Tibial nerve (tissue), 4 donors: Measurements from ENCODE around the gene PPP1R15B. TPM values are rescaled to one million over a fixed set of nuclear protein-coding genes. Genes with fewer than 3 reads are reported as not detected.

ENCODE experiments used
- DNase-seq, 2 donors: peaks; one replicate each; pipeline ENCODE4 v3.0.0-alpha.2; 2019; ENCODE audit warnings: low spot score in 2 of 2
- H3K27ac ChIP-seq, 4 donors: fragments of 200-600 bp; sonication (generic) in 3 of 4; one replicate each; pipeline ENCODE4 v1.5.1; 2017 to 2019; ENCODE audit warnings: mild to moderate bottlenecking in 1 of 4
- H3K27me3 ChIP-seq, 2 donors: fragments of 200-600 bp; sonication (generic) in 1 of 2; one replicate each; pipeline versions ENCODE4 v1.5.1 to v1.6.0; 2017 to 2019
- H3K36me3 ChIP-seq, 3 donors: fragments of 200-600 bp; sonication (generic); one replicate each; pipeline ENCODE4 v1.5.1; 2018 to 2019
- H3K4me1 ChIP-seq, 4 donors: fragments of 200-600 bp; sonication (generic) in 3 of 4; one replicate each; pipeline ENCODE4 v1.5.1; 2017 to 2019
- H3K4me3 ChIP-seq, 4 donors: fragments of 200-600 bp; sonication (generic) in 3 of 4; one replicate each; pipeline ENCODE4 v1.5.1; 2017 to 2019; ENCODE audit warnings: mild to moderate bottlenecking in 1 of 4, moderate library complexity in 1 of 4
- H3K9me3 ChIP-seq, 4 donors: fragments of 200-600 bp; sonication (generic) in 3 of 4; one replicate each; pipeline ENCODE4 v1.5.1; 2017 to 2019
- EP300 ChIP-seq, 2 donors: sonication (generic); formaldehyde crosslinking; IDR thresholded peaks; one replicate each; pipeline ENCODE4 v1.6.1; 2017; ENCODE audit warnings: antibody characterized with exemption in 2 of 2, mild to moderate bottlenecking in 1 of 2
- POLR2A ChIP-seq, 2 donors: fragments of 450-650 bp; IDR thresholded peaks; one replicate each; pipeline ENCODE4 v1.6.1; 2017; ENCODE audit warnings: antibody characterized with exemption in 2 of 2, mild to moderate bottlenecking in 2 of 2, moderate library complexity in 2 of 2
- WGBS, 2 donors: methylation state at CpG; one replicate each; pipeline ENCODE4 v1.1.5; 2018; 5-methylcytosine and 5-hydroxymethylcytosine counted together
- total RNA-seq, 4 donors: library from RNA; depleted of rRNA; stranded (reverse); fragments of >200 nt; gene quantifications; one replicate each; pipeline ENCODE4 v1.1.0, GENCODE V29; 2016
- TF ChIP-seq, protein P1 (sequence below), 5 experiments: fragments of 200-600 bp in 3 of 5; fragments of 450-650 bp in 2 of 5; sonication (generic) in 3 of 5; IDR thresholded peaks; one replicate each; pipeline ENCODE4 v1.5.1; 2016 to 2019; ENCODE audit warnings: antibody characterized with exemption in 5 of 5, mild to moderate bottlenecking in 3 of 5, moderate library complexity in 2 of 5

Gene PPP1R15B
- total RNA-seq, 4 donors from 2014 or later, result 42.9 to 59.9 (median 49.2) TPM

DNA sequence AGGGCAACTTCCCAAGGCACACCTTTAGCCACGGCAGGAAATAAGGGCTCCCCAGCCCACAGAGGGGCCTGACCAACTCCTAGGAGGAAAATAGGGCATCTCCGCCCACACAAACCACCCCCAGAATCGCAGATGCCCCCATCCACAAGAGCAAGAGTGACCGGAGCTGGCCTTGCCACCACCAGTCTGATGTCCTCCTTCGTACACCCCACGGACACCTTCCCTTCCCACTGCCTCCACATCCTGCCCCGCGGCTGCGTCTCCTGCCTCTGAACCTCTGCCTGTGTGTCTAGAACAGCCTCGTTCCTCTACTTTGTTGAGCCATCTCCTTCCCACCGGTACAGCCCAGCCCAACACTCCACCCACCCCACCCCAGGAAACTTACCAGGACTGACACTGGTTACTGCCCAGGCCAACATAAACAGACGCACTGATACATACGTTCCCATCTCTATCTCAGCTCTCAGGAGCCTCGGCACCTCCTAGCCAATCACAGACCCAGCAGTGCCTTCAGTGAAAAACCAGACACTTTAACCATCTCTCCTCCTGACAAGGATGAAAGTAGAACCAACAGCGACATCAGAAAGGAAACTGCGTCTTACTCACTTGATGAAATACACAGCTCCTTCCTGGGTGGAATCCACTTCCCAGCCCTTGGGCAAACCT, 44.3 kb downstream of the PPP1R15B start:
- WGBS, 2 donors, result 61 to 74% methylated on average over 16 of the region's 16 CpGs
- H3K36me3 ChIP-seq, result no peaks in the 10 kb centered on the region

DNA sequence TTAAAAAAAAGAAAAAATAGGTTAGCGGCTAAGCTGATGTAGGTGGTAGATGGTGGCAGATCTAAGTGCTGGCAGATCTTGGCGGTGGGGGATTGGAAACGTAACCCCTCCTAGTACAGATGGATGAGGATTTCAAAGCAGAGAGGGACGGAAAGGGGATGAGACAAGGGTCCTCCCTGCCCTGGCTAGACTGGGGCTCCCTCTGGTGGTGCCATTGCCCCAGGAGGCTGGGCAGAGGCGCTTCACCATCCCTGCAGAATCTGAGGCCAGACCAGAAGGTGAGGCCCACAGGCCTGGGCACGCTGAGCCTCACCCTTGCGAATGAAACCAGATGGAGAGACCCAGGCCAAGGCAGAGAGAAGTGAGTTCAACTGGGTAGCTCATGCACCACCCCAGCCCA, 44.9 kb downstream of the PPP1R15B start:
- Histone ChIP-seq H3K27me3 (no peaks in the 10 kb centered on the region), H3K9me3 (no peaks in the 10 kb centered on the region), H3K36me3 (no peaks in the 10 kb centered on the region), H3K27ac (no peak overlapping the region), H3K4me3 (no peak overlapping the region), H3K4me1 (peaks cover 0 to 16% (median 5%) of the 10 kb centered on the region in 4 donors)
- TF ChIP-seq, protein P1, sequence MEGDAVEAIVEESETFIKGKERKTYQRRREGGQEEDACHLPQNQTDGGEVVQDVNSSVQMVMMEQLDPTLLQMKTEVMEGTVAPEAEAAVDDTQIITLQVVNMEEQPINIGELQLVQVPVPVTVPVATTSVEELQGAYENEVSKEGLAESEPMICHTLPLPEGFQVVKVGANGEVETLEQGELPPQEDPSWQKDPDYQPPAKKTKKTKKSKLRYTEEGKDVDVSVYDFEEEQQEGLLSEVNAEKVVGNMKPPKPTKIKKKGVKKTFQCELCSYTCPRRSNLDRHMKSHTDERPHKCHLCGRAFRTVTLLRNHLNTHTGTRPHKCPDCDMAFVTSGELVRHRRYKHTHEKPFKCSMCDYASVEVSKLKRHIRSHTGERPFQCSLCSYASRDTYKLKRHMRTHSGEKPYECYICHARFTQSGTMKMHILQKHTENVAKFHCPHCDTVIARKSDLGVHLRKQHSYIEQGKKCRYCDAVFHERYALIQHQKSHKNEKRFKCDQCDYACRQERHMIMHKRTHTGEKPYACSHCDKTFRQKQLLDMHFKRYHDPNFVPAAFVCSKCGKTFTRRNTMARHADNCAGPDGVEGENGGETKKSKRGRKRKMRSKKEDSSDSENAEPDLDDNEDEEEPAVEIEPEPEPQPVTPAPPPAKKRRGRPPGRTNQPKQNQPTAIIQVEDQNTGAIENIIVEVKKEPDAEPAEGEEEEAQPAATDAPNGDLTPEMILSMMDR (IDR thresholded peaks at IDR 0.05), result no peak
- TF ChIP-seq EP300 (IDR thresholded peaks at IDR 0.05) (no peak), POLR2A (IDR thresholded peaks at IDR 0.05) (no peak)
- 84 to 85% methylated on average over 6 to 7 of the region's 7 CpGs for WGBS, 2 donors
- DNase-seq, result no peak

More for the DNA sequence above, 44.3 kb downstream of the PPP1R15B start:
- no peaks in the 10 kb centered on the region for H3K9me3 ChIP-seq
- no peak for DNase-seq
- H3K27me3 ChIP-seq, result no peaks in the 10 kb centered on the region
- TF ChIP-seq EP300 (IDR thresholded peaks at IDR 0.05) (no peak), POLR2A (IDR thresholded peaks at IDR 0.05) (no peak)
- TF ChIP-seq, protein P1 (IDR thresholded peaks at IDR 0.05), result no peak
- H3K4me3 ChIP-seq, result no peak overlapping the region
- H3K4me1 ChIP-seq, result peaks cover 0 to 16% (median 5%) of the 10 kb centered on the region in 4 donors
- H3K27ac ChIP-seq, result no peak overlapping the region

DNA sequence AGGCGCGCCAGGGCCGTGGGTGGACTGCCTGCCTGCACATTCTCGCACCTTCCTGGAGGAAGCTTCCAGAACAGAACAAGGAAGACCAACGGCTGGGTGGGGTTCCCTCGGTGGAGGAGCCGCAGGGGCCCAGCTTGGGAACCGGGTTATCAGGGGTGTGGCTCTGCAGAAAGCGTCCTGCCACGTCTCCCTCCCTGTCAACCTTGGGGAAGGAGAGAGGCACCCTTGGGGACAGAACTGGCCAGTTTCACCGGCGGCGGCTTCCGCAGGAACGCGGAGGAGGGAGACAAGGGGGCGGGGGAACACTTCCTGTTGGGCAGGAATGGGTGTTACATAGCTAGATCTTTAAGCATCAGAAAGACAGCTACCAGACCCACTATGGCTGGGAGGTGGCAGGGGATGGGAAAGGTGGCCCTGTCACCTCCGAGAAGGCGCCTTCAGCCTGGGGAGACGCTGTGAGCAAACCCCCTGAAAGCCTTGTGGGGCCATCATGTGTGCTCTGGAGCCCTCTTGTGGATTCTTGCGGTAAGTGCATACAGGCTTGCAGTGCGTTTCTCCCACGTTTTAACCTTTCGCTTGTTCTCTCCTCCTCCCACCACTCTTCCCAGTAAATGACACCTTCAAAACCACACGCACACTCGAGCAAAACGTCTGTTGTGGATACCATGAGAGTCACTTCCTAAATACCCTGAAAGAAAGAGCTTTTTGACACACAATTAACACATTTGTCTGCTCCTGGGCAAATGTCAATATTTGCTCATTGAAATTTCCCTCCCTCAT, 48.1 kb downstream of the PPP1R15B start:
- peak overlapping the region; percentile 18 to 48 (median 40) for H3K4me3 ChIP-seq
- no peaks in the 10 kb centered on the region for H3K36me3 ChIP-seq
- peak overlapping the region in 2 of 4 donors; percentile 17 to 30 for H3K27ac ChIP-seq
- H3K27me3 ChIP-seq, result peaks cover 0 to 11% of the 10 kb centered on the region in 2 donors
- TF ChIP-seq POLR2A (IDR thresholded peaks at IDR 0.05) (no peak), EP300 (IDR thresholded peaks at IDR 0.05) (peak; percentile 17 to 33)
- TF ChIP-seq, protein P1 (IDR thresholded peaks at IDR 0.05), result peak; percentile 94 to 98 (median 96)
- WGBS, 2 donors, result 0% methylated on average over 26 to 27 of the region's 27 CpGs
- H3K9me3 ChIP-seq, result no peaks in the 10 kb centered on the region
- peak; percentile 37 to 75 for DNase-seq
- peaks cover 0 to 21% (median 9%) of the 10 kb centered on the region in 4 donors for H3K4me1 ChIP-seq

DNA sequence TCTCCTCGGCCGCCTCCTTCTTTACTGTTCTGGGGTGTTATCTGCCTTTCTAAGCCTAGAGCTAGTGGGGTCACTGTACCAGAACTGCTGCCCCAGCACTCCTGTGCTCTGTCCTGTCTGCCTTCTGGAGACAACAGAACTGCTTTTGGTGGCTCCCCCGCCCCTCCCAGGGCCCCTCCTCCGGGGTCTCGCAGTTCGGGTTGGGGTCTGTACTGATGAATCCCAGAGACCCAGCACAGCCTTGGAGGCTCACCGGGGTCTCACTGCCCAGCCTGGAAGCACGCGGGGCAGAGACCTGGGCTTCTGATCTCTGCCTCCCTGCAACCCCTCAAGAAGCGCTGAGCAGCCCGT, 48.7 kb downstream of the PPP1R15B start:
- no peak for DNase-seq
- H3K27me3 ChIP-seq, result peaks cover 0 to 16% of the 10 kb centered on the region in 2 donors
- H3K4me1 ChIP-seq, result peaks cover 0 to 21% (median 9%) of the 10 kb centered on the region in 4 donors
- WGBS, 2 donors, result 34 to 41% methylated on average over 6 to 10 of the region's 11 CpGs
- no peaks in the 10 kb centered on the region for H3K36me3 ChIP-seq
- peak overlapping the region in 2 of 4 donors; percentile 17 to 30 for H3K27ac ChIP-seq
- H3K9me3 ChIP-seq, result no peaks in the 10 kb centered on the region
- TF ChIP-seq, protein P1 (IDR thresholded peaks at IDR 0.05), result no peak
- no peak for TF ChIP-seq EP300 (IDR thresholded peaks at IDR 0.05)
- no peak for TF ChIP-seq POLR2A (IDR thresholded peaks at IDR 0.05)
- peak overlapping the region in 3 of 4 donors; percentile 18 to 48 (median 45) for H3K4me3 ChIP-seq

DNA sequence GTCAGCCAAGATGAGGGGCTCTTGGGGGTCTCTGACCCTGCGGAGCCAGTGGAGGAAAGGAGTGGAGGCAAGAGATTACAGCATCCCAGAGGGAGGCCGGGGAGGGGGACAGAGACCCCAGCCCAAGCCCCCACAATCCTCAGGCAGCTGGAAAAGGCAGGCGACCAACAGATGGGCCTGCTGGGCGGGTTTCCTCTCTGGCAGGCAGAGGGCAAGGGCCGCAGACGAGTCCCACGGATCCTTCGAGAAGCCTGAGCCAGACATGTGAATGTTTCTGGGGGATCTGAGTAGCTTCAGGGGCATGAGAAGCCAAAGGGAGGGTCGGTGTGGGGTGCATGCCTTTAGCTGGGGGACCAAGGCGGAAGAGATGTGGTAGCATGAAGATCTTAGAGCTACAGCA, 49.8 kb downstream of the PPP1R15B start:
- Histone ChIP-seq H3K4me3 (no peak overlapping the region), H3K36me3 (no peaks in the 10 kb centered on the region), H3K27me3 (peaks cover 0 to 17% of the 10 kb centered on the region in 2 donors), H3K9me3 (no peaks in the 10 kb centered on the region), H3K4me1 (peaks cover 0 to 21% (median 9%) of the 10 kb centered on the region in 4 donors), H3K27ac (no peak overlapping the region)
- DNase-seq, result no peak
- 80 to 87% methylated on average over 10 of the region's 10 CpGs for WGBS, 2 donors
- TF ChIP-seq EP300 (IDR thresholded peaks at IDR 0.05) (no peak), POLR2A (IDR thresholded peaks at IDR 0.05) (no peak)
- TF ChIP-seq, protein P1 (IDR thresholded peaks at IDR 0.05), result no peak
